ENCODE results near the gene TRPM2.

DNA sequence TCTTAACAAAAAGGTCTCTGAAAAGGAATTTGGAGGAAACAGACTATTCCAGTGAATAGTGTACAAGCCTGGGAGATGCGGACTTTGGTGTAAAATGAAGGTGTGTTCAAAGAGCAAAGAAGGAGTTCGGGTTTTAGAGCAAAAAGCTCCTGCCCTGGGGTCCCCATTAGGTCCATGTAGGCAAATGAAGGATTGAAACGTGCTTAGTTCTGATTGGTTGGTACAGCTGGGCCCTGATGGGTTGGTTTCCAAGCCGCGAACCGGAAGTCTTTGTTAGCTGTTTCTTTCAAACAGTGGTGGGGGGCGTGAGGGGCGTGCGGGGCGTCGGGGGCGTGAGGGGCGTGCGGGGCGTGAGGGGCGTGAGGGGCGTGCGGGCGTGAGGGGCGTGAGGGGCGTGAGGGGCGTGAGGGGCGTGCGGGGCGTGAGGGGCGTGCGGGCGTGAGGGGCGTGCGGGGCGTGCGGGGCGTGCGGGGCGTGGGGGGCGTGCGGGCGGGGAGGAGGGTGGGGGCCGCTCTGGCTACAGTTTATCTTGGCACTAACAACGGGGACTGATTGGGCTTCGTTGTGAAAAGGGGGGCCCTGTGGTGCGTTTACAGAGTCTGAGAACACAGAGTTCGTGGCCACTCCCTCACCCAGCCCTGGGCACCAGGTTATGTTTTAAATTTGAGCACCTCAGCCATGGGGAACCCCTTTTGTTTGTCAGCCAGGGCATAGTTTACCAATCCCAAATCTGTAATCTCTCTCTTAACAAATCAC is 131.3 kb downstream of the TRPM2 start:
- TF ChIP-seq, protein P1, sequence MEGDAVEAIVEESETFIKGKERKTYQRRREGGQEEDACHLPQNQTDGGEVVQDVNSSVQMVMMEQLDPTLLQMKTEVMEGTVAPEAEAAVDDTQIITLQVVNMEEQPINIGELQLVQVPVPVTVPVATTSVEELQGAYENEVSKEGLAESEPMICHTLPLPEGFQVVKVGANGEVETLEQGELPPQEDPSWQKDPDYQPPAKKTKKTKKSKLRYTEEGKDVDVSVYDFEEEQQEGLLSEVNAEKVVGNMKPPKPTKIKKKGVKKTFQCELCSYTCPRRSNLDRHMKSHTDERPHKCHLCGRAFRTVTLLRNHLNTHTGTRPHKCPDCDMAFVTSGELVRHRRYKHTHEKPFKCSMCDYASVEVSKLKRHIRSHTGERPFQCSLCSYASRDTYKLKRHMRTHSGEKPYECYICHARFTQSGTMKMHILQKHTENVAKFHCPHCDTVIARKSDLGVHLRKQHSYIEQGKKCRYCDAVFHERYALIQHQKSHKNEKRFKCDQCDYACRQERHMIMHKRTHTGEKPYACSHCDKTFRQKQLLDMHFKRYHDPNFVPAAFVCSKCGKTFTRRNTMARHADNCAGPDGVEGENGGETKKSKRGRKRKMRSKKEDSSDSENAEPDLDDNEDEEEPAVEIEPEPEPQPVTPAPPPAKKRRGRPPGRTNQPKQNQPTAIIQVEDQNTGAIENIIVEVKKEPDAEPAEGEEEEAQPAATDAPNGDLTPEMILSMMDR (IDR thresholded peaks at IDR 0.05): no peak
- TF ChIP-seq POLR2A (IDR thresholded peaks at IDR 0.05): no peak
